ENCODE results near the gene GNAI3. TPM values are rescaled to one million over a fixed set of nuclear protein-coding genes. Genes with fewer than 3 reads are reported as not detected.

GNAI3 gene
- total RNA-seq, 1 donor from 2014 or later = 21.7 TPM

DNA sequence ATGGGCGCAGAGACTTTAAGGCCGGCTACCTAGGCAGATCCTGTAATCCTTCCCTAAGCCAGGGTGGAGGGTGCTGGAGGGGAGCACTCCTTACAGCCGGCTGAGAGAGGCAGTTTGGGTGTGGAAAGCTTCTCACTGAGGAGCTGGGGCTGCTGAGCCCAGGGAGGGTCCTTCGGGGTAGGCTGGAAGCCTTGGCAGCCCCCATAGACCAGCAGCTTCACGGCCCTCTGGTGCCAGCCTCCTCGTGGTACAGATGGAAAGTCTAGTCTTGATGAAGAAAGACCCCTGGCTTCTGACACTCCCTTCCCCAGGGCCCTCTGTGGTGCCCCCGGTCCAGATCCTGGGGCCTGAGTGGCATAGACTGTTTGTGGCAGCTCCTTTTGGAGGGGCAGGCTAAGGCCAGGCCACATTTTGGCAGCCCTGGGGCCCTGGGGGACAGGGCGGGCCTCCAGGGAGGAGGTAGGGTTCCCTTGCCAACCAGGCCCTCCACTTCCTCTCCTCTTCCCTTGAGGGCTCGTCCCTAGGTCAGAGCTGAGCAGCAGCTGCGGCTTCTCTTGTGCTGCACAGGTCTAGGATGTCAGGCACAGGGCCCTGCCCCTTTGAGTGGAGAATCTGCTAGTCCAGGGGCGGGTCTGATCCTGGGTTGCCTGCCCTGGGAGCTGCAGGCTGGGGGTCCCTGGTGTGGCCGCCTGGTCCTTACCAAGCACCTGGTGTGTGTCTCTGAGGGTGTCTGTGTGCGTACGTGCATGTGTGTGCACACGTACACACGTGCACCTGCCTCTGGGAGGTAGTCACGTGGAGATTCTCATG lies 76.0 kb downstream of the GNAI3 start:
- no peak for DNase-seq

DNA sequence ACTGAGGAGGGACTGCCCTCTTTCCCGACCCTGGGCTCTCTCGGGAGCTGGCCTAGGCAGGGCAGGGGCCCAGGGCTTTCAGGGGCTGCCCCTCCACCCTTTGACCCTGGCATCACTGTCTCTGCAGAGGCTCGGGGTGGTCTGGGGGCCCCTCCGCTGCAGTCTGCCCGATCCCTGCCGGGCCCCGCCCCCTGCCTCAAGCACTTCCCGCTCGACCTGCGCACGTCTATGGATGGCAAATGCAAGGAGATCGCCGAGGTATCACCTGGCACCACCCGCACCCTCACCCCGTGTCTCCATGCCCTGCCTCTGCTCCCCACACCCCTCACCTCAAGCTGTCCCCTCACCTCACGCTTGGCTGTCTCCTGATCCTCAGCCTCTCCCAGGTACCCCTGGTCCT lies 76.8 kb downstream of the GNAI3 start:
- DNase-seq = no peak

- DNase-seq = no peak
These were observed 77.5 kb downstream of the GNAI3 start for GRCh38 chr1:109625601-109626560.

- DNase-seq = no peak
These were observed 78.4 kb downstream of the GNAI3 start for GRCh38 chr1:109626682-109627408.

- no peak for DNase-seq
These were observed 79.4 kb downstream of the GNAI3 start for GRCh38 chr1:109627692-109628399.

DNA sequence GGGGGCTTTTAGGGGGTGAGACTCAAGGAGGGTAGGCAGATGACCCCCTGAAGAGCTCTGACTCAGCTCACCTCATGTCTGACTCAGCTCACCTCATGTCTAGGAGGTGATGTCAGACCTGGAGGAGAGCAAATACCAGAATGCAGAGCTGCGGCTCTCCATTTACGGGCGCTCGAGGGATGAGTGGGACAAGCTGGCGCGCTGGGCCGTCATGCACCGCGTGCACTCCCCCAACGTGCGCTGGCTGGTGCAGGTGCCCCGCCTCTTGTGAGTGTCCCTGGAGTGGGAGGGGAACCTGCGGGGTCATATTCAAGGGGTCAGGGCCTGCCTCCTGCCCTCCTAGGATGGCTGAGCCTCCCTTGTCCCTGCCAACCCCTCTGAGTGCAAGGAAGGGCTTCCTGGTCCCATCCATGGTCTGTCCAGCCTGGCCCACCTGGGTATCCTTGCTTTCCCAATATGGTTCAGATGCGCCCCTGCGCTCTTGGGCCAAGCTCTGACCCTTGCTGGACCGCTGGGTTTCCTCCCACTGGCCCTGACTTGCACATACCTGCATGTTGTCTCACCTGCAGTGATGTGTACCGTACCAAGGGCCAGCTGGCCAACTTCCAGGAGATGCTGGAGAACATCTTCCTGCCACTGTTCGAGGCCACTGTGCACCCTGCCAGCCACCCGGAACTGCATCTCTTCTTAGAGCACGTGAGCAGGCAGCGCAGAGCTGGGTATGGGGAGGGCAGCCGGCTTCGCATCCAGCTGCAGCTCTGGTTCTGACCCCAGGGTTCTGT lies 80.3 kb downstream of the GNAI3 start:
- DNase-seq = no peak

DNA sequence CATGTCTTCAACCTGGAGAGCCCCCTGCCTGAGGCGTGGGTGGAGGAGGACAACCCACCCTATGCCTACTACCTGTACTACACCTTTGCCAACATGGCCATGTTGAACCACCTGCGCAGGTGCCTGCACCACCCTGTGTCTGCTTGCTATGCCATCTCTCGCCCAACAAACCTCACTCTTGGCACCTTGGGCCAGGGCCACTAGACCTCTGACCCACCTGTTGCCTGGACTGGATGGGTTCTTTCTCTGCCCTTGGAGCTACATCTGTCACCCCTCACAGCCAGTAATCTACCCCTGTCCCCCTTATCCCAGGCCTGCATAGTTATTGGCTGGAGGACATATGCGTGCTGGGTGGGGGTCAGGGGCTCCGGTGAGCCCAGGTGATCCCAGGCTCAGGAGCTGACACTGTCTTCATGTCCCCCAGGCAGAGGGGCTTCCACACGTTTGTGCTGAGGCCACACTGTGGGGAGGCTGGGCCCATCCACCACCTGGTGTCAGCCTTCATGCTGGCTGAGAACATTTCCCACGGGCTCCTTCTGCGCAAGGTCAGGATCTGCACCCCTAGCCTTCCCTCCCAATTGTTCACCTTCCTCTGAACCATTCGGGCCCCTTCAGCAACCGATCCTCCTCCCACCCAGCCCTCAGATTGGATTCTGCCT lies 81.1 kb downstream of the GNAI3 start:
- DNase-seq = no peak

GRCh38 chr1:109630081-109630897 lies 81.9 kb downstream of the GNAI3 start:
- DNase-seq = no peak

DNA sequence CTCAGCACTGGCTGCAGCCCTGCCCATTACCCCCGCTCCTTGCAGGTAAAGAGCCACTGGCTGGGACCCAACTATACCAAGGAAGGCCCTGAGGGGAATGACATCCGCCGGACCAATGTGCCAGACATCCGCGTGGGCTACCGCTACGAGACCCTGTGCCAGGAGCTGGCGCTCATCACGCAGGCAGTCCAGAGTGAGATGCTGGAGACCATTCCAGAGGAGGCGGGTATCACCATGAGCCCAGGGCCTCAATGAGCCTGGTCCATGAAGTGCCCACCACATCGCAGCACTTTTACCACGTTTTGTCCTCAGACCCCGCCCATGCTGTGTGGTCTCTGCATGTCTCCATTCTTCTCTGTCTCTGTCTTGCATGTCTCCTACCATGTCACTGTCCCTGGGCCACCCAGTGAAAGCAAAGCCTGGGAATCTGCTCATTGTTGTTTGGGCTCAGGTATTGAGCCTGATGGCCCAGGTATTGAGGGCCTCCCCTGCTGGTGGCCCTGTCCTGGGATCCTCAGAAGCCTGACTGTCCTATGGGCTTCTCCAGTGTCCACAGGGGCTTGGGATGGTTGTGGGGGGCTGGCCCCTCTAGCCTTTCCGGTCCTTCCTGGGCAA lies 82.6 kb downstream of the GNAI3 start:
- no peak for DNase-seq

GRCh38 chr1:109631513-109632505 lies 83.4 kb downstream of the GNAI3 start:
- DNase-seq = no peak

DNA sequence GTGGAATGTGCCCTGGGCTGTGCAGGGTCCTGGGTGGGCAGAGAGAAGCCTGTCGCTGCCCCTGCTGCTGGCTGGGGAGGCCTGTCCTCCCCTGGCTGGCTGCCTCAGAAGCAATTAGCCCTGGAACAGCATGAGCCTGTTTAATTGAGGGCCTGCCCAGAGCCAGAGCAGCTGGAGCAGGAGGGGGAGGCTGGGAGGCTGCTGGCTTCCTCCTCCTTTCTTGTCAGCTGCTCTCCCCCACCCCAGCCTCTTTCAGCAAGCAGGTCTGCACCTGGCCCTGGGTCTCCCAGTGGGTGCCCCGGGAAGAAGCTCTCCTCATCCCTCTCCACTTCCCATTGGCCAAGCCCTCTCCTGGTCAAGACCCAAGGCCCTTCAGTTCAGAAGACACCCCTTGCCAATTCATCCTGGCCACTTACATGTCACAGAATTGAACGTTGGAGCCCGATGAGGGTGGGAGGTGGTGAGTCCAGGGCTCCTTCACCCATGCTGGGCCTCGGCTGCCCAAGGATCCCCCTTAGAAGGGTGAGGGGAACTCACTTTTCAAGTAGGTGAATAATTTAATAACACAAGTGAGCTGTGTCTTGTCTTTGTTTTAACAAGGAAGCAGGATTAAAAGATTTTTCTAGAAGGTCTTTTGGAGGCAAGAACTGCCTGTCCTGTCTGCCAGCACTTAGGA lies 84.4 kb downstream of the GNAI3 start:
- peak; percentile 42 for DNase-seq

DNA sequence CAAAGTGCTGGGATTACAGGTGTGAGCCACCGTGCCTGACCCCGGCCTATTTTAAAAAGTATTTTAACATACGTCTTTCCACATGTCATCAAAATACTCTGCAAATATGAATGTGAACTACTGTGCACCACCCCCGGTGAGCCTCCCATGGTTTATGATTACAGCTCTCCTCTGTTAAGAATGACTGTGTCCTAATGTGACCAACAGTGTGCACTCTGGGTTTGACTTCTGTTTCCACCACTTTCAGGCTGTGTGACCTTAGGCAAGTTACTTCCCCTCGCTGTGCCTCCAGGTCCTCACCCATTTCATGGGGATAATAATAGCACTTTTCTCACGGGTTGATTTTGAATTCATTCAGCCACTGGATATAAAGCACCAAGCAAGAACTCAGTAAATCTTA lies 85.9 kb downstream of the GNAI3 start:
- no peak for DNase-seq

- no peak for DNase-seq
These were observed 86.6 kb downstream of the GNAI3 start for GRCh38 chr1:109634771-109635750.

DNA sequence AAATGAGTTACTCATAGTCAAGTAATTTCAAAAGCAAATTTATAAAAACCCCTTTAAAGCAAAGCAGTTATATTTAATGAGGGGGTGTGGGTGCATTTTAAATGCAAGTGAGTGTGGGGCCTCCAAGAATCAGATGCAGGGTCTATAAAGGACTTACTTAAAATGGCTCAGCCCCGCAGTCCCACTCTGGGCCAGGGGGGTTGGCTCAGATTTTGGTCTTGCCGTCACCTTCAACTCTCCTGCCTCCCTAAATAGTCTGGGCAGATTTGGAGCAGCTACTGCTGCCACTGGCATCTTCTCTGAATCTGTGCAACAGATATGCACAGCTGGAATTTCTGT lies 87.4 kb downstream of the GNAI3 start:
- no peak for DNase-seq

- DNase-seq = no peak
These were observed 88.0 kb downstream of the GNAI3 start for GRCh38 chr1:109636201-109636952.

Data from occipital lobe (tissue), 2 donors.